H4 (cell line): ENCODE measurements around the gene JPH2. TPM values are rescaled to one million over a fixed set of nuclear protein-coding genes. Genes with fewer than 3 reads are reported as not detected.
"Not testable (repeated sequence)": the region's sequence is repeated elsewhere in the genome, so short reads cannot be mapped to it uniquely, and the experiment has no call there.

Experiments used
- DNase-seq: peaks from one replicate; pipeline ENCODE4 v3.0.0-alpha.2; 2015; ENCODE audit warnings: low spot score
- total RNA-seq: library from RNA; depleted of rRNA; stranded (reverse); fragments of >200 nt; shearing (Covaris generic); gene quantifications from 2 replicates; pipeline ENCODE4 v1.2.3, GENCODE V29; 2014

The JPH2 gene
- total RNA-seq, 1 experiment from 2014 or later: 0.15 TPM

- no peak for DNase-seq
Observed at GRCh38 chr20:44211177-44212039, 24.4 kb upstream of the JPH2 start.

GRCh38 chr20:44210406-44211176 lies 23.6 kb upstream of the JPH2 start, which contains the start of gene OSER1:
OSER1 (minus strand) TSS chr20:44210771; CDS start chr20:44206957, 3,814 bp downstream.
- peak; percentile 97 for DNase-seq

- no peak for DNase-seq
Observed at GRCh38 chr20:44209686-44210405, 22.9 kb upstream of the JPH2 start.

GRCh38 chr20:44208770-44209169 lies 21.8 kb upstream of the JPH2 start:
- DNase-seq: no peak

- no peak for DNase-seq
Observed at GRCh38 chr20:44208165-44208564, 21.2 kb upstream of the JPH2 start.

GRCh38 chr20:44207126-44207723 lies 20.2 kb upstream of the JPH2 start:
- no peak for DNase-seq

GRCh38 chr20:44206132-44206531 lies 19.1 kb upstream of the JPH2 start:
- DNase-seq: no peak

GRCh38 chr20:44204832-44205215 lies 17.8 kb upstream of the JPH2 start:
- no peak for DNase-seq

- DNase-seq: peak; percentile 93
Observed at GRCh38 chr20:44204156-44204831, 17.3 kb upstream of the JPH2 start.

GRCh38 chr20:44203161-44203560 lies 16.2 kb upstream of the JPH2 start:
- DNase-seq: no peak

GRCh38 chr20:44200983-44201382 lies 14.0 kb upstream of the JPH2 start:
- DNase-seq: no peak

- no peak for DNase-seq
Observed at GRCh38 chr20:44200371-44200770, 13.4 kb upstream of the JPH2 start.

GRCh38 chr20:44199877-44200276 lies 12.9 kb upstream of the JPH2 start:
- DNase-seq: no peak

GRCh38 chr20:44198872-44199271 lies 11.9 kb upstream of the JPH2 start:
- no peak for DNase-seq

GRCh38 chr20:44196271-44196670 lies 9.3 kb upstream of the JPH2 start:
- no peak for DNase-seq

- DNase-seq: no peak
Observed at GRCh38 chr20:44195605-44196004, 8.6 kb upstream of the JPH2 start.

- DNase-seq: no peak
Observed at GRCh38 chr20:44193801-44194200, 6.8 kb upstream of the JPH2 start.

- not testable (repeated sequence) for DNase-seq
Observed at GRCh38 chr20:44191640-44192039, 4.7 kb upstream of the JPH2 start.

- DNase-seq: peak; percentile 74
Observed at GRCh38 chr20:44190197-44190852, 3.3 kb upstream of the JPH2 start.

- DNase-seq: no peak
Observed at GRCh38 chr20:44188752-44189151, 1.8 kb upstream of the JPH2 start.
